WTC11 (cell line): ENCODE results near the gene PCNP. TPM values are rescaled to one million over a fixed set of nuclear protein-coding genes. Genes with fewer than 3 reads are reported as not detected.
A peak's percentile ranks its signal among the peaks of the same experiment; 100 is the strongest.

Experiments used
- ATAC-seq: fragments of 200-7000 bp; cut with Tn5 transposase; 2 replicates; pipeline ENCODE4 v1.10.0; 2021; ENCODE audit warnings: mild to moderate bottlenecking, moderate library complexity
- CTCF ChIA-PET: fragments of 300-600 bp; sonication (Branson Sonifier 250); formaldehyde crosslinking; loops from one replicate; lab custom pipeline; 2021; ENCODE audit warnings: antibody characterized with exemption; lab: Charles Lee
- POLR2A ChIA-PET: fragments of 350-600 bp; sonication (Branson Sonifier 250); formaldehyde crosslinking; loops from one replicate; lab custom pipeline; 2021; ENCODE audit warnings: antibody characterized with exemption; lab: Charles Lee
- DNase-seq: peaks from one replicate; pipeline ENCODE4 v3.0.0; 2021; ENCODE audit warnings: low spot score
- H3K27ac Mint-ChIP-seq: 2 replicates; pipeline ENCODE4 v1.8.0; 2021; ENCODE audit warnings: mixed read lengths
- H3K27me3 Mint-ChIP-seq: 2 replicates; pipeline ENCODE4 v1.8.0; 2021; ENCODE audit warnings: low read depth, mild to moderate bottlenecking, moderate library complexity, mixed read lengths
- H3K36me3 Mint-ChIP-seq: 2 replicates; pipeline ENCODE4 v1.8.0; 2021; ENCODE audit warnings: mixed read lengths
- H3K4me1 Mint-ChIP-seq: 2 replicates; pipeline ENCODE4 v1.8.0; 2022; ENCODE audit warnings: mixed read lengths
- H3K4me3 Mint-ChIP-seq: 2 replicates; pipeline ENCODE4 v1.8.0; 2021; ENCODE audit warnings: mild to moderate bottlenecking, moderate library complexity, mixed read lengths
- H3K9me3 Mint-ChIP-seq: 2 replicates; pipeline ENCODE4 v1.8.0; 2021; ENCODE audit warnings: mixed read lengths
- ATF6 ChIP-seq: sonication (generic); formaldehyde crosslinking; IDR thresholded peaks from 2 replicates; pipeline ENCODE4 v1.8.1; 2023; ENCODE audit warnings: mild to moderate bottlenecking, missing genetic modification reagents
- CREB1 ChIP-seq: sonication (generic); formaldehyde crosslinking; IDR thresholded peaks from 2 replicates; pipeline ENCODE4 v1.8.0; 2023; ENCODE audit warnings: mild to moderate bottlenecking, missing genetic modification reagents
- JUN ChIP-seq: sonication (generic); formaldehyde crosslinking; IDR thresholded peaks from 2 replicates; pipeline ENCODE4 v1.8.0; 2023; ENCODE audit warnings: mild to moderate bottlenecking, missing genetic modification reagents
- KAT7 ChIP-seq: sonication (generic); formaldehyde crosslinking; IDR thresholded peaks from 2 replicates; pipeline ENCODE4 v1.8.1; 2023; ENCODE audit warnings: missing genetic modification reagents, mild to moderate bottlenecking, borderline replicate concordance
- MXD4 ChIP-seq: fragments of 250-450 bp; sonication (Bioruptor Pico); IDR thresholded peaks from 2 replicates; pipeline ENCODE4 v1.8.0; 2021; ENCODE audit warnings: mild to moderate bottlenecking, moderate library complexity, borderline replicate concordance
- OVOL2 ChIP-seq: fragments of 250-450 bp; sonication (Bioruptor Pico); IDR thresholded peaks from 2 replicates; pipeline ENCODE4 v1.9.0; 2021; ENCODE audit warnings: mild to moderate bottlenecking, borderline replicate concordance
- SMAD4 ChIP-seq: sonication (generic); formaldehyde crosslinking; IDR thresholded peaks from 2 replicates; pipeline ENCODE4 v1.8.0; 2022; ENCODE audit warnings: mild to moderate bottlenecking, missing genetic modification reagents
- TEAD4 ChIP-seq: sonication (generic); formaldehyde crosslinking; IDR thresholded peaks from 2 replicates; pipeline ENCODE4 v1.8.0; 2022; ENCODE audit warnings: mild to moderate bottlenecking, missing genetic modification reagents
- ZNF232 ChIP-seq: sonication (generic); formaldehyde crosslinking; IDR thresholded peaks from 2 replicates; pipeline ENCODE4 v1.8.0; 2022; ENCODE audit warnings: mild to moderate bottlenecking, missing genetic modification reagents
- ZNF281 ChIP-seq: sonication (generic); formaldehyde crosslinking; IDR thresholded peaks from 2 replicates; pipeline ENCODE4 v1.8.0; 2023; ENCODE audit warnings: mild to moderate bottlenecking, missing genetic modification reagents
- total RNA-seq: library from RNA; stranded (reverse); gene quantifications from 3 replicates; pipeline ENCODE4 v1.2.3, GENCODE V29; 2021
- TF ChIP-seq, protein P1 (sequence below): sonication (generic); formaldehyde crosslinking; IDR thresholded peaks from 2 replicates; pipeline ENCODE4 v1.8.1; 2022; ENCODE audit warnings: low read depth, missing genetic modification reagents, borderline replicate concordance
- TF ChIP-seq, protein P2 (sequence below): fragments of 250-450 bp; sonication (Bioruptor Pico); IDR thresholded peaks from 2 replicates; pipeline ENCODE4 v1.9.0; 2021; ENCODE audit warnings: mild to moderate bottlenecking, borderline replicate concordance

Gene PCNP
- total RNA-seq, 1 experiment from 2014 or later, result 187 TPM

DNA sequence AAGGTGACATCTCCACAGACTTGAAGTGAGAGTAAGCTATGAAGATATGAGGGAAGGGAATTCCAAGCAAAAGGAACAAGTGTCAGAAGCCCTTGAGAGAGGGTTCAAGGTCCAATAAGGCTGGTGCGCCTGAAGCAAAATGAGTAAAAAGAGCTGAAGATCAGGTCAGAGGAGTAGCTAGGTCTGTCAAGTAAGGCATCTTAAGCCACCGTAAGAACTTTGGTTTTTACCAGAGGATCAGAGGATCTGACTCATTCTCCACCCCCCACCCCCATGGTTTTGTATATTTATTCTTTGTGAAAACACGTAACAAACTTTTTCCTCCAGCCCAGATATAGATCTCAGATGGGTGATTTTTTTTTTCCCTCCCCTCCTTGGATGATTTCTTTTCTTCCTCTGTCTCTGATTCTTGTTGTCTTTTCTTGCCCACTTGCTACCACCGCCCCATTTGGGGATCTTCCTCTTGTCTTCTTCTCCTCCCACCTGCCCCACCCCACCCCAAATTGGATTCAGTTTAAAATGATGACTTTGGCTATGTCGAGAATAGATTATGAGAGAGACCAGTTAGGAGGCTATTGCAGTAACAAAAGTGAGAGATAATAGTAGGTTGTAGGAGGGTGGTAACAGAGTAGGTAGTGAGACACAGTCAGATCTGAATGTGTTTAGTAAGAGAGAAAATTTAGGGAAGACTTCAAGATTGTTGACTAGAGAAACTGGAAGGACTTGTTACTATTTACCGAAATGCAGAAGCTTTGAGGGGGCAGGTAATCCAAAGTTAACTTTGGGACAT, 6.3 kb upstream of the PCNP start:
- no peak overlapping the region for H3K4me3 Mint-ChIP-seq
- TF ChIP-seq SMAD4 (CRISPR knock-in tag) (no peak), ZNF281 (CRISPR knock-in tag) (no peak), TEAD4 (CRISPR knock-in tag) (no peak), MXD4 (no peak), CREB1 (CRISPR knock-in tag) (no peak)
- TF ChIP-seq, protein P1, sequence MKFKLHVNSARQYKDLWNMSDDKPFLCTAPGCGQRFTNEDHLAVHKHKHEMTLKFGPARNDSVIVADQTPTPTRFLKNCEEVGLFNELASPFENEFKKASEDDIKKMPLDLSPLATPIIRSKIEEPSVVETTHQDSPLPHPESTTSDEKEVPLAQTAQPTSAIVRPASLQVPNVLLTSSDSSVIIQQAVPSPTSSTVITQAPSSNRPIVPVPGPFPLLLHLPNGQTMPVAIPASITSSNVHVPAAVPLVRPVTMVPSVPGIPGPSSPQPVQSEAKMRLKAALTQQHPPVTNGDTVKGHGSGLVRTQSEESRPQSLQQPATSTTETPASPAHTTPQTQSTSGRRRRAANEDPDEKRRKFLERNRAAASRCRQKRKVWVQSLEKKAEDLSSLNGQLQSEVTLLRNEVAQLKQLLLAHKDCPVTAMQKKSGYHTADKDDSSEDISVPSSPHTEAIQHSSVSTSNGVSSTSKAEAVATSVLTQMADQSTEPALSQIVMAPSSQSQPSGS (CRISPR knock-in tag), result no peak
- CTCF ChIA-PET, result no interaction called here
- peak overlapping the region; percentile 43 for H3K27ac Mint-ChIP-seq
- H3K9me3 Mint-ChIP-seq, result no peaks in the 10 kb centered on the region
- H3K4me1 Mint-ChIP-seq, result peaks cover 13% of the 10 kb centered on the region
- no peaks in the 10 kb centered on the region for H3K27me3 Mint-ChIP-seq
- DNase-seq, result no peak
- no peak for ATAC-seq
- POLR2A ChIA-PET, result no interaction called here
- peaks cover 31% of the 10 kb centered on the region for H3K36me3 Mint-ChIP-seq

DNA sequence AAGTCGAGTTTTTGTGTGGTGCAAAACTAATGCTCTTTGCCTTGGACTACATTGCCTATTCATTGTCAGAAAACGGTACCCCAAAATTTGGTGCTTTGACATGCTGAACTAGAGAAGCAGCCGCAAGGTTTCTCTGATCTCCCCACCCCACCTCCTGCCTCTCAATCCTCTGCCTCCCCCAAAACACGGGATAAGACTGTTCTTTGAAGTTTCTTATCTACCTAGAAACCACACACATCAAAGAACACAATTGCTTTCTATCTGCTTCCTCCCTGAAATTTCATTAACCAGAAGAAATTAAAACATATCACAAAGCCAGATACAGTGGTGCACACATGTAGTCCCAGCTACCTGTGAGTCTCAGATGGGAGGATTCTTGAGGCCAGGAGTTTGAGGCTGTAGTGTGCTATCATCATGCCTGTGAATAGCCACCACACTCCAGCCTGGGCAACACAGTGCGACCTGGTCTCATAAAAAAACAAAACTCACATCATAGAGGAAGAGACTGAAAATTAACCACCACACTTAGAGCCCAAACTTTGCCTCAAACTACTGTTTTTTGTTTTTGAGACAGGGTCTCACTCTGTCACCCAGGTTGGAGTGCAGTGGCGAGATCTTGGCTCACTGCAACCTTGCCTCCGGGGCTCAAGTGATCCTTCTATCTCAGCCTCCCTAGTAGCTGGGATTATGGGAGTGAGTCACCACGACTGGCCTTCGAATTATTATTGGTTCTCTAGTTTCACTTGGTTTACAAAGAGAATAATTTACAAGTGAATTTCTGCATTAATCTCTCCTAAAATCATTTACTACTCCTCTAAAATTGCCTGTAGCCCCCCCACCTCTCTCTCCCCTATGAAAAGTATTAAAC, 2.7 kb upstream of the PCNP start:
- H3K4me1 Mint-ChIP-seq, result peaks cover 18% of the 10 kb centered on the region
- DNase-seq (no peak), ATAC-seq (no peak)
- no peak overlapping the region for H3K4me3 Mint-ChIP-seq
- no peak overlapping the region for H3K27ac Mint-ChIP-seq
- TF ChIP-seq JUN (CRISPR knock-in tag) (no peak), ZNF232 (CRISPR knock-in tag) (no peak), ZNF281 (CRISPR knock-in tag) (no peak), KAT7 (CRISPR knock-in tag) (no peak), OVOL2 (no peak)
- ChIA-PET CTCF (interaction anchor here (1.0 kb wide), 1 partner anchor 62 kb away, joined by 4 read pairs; no protein-coding TSS in a partner anchor), POLR2A (interaction anchor here (0.6 to 0.7 kb wide), 2 partner anchors 105 to 107 kb away, joined by 3 to 4 read pairs; no protein-coding TSS in a partner anchor)
- no peaks in the 10 kb centered on the region for H3K27me3 Mint-ChIP-seq
- H3K9me3 Mint-ChIP-seq, result no peaks in the 10 kb centered on the region
- peaks cover 6% of the 10 kb centered on the region for H3K36me3 Mint-ChIP-seq

- ChIA-PET POLR2A (interaction anchor here (0.5 to 3.1 kb wide), 6 partner anchors 9 to 114 kb away, joined by 3 to 31 read pairs (median 4); partner anchors contain the start of genes TRMT10C and ZBTB11), CTCF (interaction anchor here (1.0 to 1.8 kb wide), 17 partner anchors 9 to 204 kb away, joined by 3 to 18 read pairs (median 4); partner anchors contain the start of genes CEP97, NXPE3 and TRMT10C)
- Mint-ChIP-seq H3K27me3 (no peaks in the 10 kb centered on the region), H3K4me1 (peaks cover 24% of the 10 kb centered on the region), H3K4me3 (peak overlapping the region; percentile 99), H3K9me3 (no peaks in the 10 kb centered on the region), H3K27ac (peak overlapping the region; percentile 89), H3K36me3 (peaks cover 18% of the 10 kb centered on the region)
- ATAC-seq, result peak; percentile 57
- peak; percentile 39 for DNase-seq
- TF ChIP-seq, protein P2, sequence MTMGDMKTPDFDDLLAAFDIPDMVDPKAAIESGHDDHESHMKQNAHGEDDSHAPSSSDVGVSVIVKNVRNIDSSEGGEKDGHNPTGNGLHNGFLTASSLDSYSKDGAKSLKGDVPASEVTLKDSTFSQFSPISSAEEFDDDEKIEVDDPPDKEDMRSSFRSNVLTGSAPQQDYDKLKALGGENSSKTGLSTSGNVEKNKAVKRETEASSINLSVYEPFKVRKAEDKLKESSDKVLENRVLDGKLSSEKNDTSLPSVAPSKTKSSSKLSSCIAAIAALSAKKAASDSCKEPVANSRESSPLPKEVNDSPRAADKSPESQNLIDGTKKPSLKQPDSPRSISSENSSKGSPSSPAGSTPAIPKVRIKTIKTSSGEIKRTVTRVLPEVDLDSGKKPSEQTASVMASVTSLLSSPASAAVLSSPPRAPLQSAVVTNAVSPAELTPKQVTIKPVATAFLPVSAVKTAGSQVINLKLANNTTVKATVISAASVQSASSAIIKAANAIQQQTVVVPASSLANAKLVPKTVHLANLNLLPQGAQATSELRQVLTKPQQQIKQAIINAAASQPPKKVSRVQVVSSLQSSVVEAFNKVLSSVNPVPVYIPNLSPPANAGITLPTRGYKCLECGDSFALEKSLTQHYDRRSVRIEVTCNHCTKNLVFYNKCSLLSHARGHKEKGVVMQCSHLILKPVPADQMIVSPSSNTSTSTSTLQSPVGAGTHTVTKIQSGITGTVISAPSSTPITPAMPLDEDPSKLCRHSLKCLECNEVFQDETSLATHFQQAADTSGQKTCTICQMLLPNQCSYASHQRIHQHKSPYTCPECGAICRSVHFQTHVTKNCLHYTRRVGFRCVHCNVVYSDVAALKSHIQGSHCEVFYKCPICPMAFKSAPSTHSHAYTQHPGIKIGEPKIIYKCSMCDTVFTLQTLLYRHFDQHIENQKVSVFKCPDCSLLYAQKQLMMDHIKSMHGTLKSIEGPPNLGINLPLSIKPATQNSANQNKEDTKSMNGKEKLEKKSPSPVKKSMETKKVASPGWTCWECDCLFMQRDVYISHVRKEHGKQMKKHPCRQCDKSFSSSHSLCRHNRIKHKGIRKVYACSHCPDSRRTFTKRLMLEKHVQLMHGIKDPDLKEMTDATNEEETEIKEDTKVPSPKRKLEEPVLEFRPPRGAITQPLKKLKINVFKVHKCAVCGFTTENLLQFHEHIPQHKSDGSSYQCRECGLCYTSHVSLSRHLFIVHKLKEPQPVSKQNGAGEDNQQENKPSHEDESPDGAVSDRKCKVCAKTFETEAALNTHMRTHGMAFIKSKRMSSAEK (CRISPR knock-in tag), result no peak
- TF ChIP-seq ATF6, result no peak
These were observed 570 bp downstream of the PCNP start for GRCh38 chr3:101574388-101575112.
